ELF-1 (cell line): ENCODE measurements around the gene ZBTB8B.

Source experiments
- DNase-seq: peaks from one replicate; pipeline ENCODE4 v3.0.0-alpha.2; 2016; ENCODE audit warnings: low read depth, low spot score

ZBTB8B gene

DNA sequence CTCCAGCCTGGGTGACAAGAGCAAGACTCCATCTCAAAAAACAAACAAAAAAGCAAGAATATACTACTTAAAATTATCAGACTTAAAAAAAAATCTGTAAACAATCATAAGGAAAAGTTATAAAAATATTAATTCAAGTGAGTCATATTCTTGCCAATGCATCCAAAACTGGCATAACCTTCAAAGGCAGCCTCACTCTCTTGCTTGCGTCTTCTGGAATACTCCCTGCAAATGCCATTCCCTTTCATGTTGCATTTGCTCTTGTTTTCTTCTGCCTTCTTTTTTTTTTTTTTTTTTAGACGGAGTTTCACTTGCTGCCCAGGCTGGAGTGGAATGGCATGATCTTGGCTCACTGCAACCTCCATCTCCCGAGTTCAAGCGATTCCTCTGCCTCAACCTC, 42.1 kb downstream of the ZBTB8B start:
- no peak for DNase-seq

DNA sequence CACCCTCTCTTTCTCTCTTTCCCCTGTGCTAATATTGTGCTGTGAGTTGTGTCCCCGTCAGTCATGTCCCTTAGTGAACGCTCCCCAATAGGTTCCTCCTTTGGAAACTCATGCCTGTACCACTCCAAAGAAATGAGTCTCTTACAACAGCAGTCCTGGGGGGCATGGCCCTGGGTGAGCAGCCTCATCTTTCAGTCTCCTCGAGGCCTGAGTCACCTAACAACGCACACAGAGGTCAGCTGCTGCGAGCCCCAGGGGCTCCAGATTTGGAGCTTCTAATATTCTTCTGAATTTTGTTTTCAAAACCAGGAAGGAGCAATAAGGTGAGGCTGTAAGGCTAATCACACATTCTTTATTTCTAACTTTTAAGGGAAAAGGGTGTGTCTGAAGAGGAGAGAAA, 43.9 kb downstream of the ZBTB8B start:
- DNase-seq = no peak

DNA sequence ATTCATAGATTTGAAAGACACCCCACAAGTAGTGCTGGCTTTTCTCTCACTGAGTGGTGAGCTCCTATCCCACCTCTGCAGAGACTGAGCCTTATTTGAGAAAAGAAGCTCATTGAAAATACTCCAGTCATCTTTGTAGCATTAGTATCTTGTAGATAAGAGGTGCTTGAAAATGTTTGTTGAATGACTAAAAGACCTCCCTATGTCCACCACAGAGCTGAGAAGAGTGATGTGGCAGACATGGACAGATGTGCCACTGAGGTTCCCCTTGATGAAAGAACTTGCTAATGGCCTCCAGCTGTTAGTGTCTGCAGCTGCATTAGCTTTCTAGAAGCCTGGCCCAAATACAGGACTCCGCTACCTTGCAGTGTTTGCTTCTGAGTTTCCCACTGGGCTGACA, 45.1 kb downstream of the ZBTB8B start:
- DNase-seq = no peak
